ENCODE results near the gene ZSCAN10. TPM values are rescaled to one million over a fixed set of nuclear protein-coding genes. Genes with fewer than 3 reads are reported as not detected.

The ZSCAN10 gene
- polyA plus RNA-seq, 1 donor (not counting 4 experiments of a cell fraction or from before 2014, with no cell fraction given): not detected

- Histone ChIP-seq H3K9me1 (ENCODE audit: control insufficient read depth, extremely low read depth, insufficient read depth, low read length) (no peaks in the 10 kb centered on the region), H3K4me3 (ENCODE audit: control insufficient read depth in 2 of 3, extremely low read depth in 1 of 3, insufficient read depth in 2 of 3, low read depth in 1 of 3, low read length in 3 of 3) (no peak overlapping the region), H3K79me2 (ENCODE audit: control insufficient read depth, insufficient read depth, low read length) (peaks cover 21% of the 10 kb centered on the region), H2AFZ (ENCODE audit: control insufficient read depth, low read length) (no peak overlapping the region), H3K27ac (ENCODE audit: control insufficient read depth, insufficient read depth, low read length) (no peak overlapping the region), H3K27me3 (ENCODE audit: control insufficient read depth, extremely low read depth, insufficient read depth, low read length) (no peaks in the 10 kb centered on the region), H3K36me3 (ENCODE audit: control insufficient read depth in 2 of 2, extremely low read depth in 1 of 2, insufficient read depth in 2 of 2, low read length in 2 of 2) (peaks cover 0 to 16% of the 10 kb centered on the region in 2 experiments), H3K9me3 (ENCODE audit: control insufficient read depth, low read depth, low read length) (no peaks in the 10 kb centered on the region), H4K20me1 (ENCODE audit: control insufficient read depth, extremely low read depth, insufficient read depth, low read length) (no peaks in the 10 kb centered on the region), H3K4me2 (ENCODE audit: control insufficient read depth, extremely low read depth, insufficient read depth, low read depth, low read length) (no peak overlapping the region), H3K9ac (ENCODE audit: control insufficient read depth, extremely low read depth, insufficient read depth, low read length) (no peak overlapping the region), H3K4me1 (ENCODE audit: control insufficient read depth, extremely low read depth, insufficient read depth, low read length) (peaks cover 15% of the 10 kb centered on the region)
- FAIRE-seq (no peak), DNase-seq (ENCODE audit: low read depth, low spot score) (no peak)
- TF ChIP-seq CTCF (optimal IDR thresholded peaks at IDR 0.05 in 1 of 3, IDR thresholded peaks at IDR 0.05 in 1 of 3, conservative IDR thresholded peaks at IDR 0.05 in 1 of 3; ENCODE audit: extremely low read depth in 1 of 3, insufficient read depth in 2 of 3, low read length in 3 of 3) (no peak), EZH2 (IDR thresholded peaks at IDR 0.05; ENCODE audit: low read length) (no peak)
- dilution Hi-C loops (cut with MboI; ENCODE audit: extremely low pct_ligation_motif_present, low sequenced_read_pairs): no loop called here
Measured at GRCh38 chr16:3115003-3115402, 15.9 kb upstream of the ZSCAN10 start.

DNA sequence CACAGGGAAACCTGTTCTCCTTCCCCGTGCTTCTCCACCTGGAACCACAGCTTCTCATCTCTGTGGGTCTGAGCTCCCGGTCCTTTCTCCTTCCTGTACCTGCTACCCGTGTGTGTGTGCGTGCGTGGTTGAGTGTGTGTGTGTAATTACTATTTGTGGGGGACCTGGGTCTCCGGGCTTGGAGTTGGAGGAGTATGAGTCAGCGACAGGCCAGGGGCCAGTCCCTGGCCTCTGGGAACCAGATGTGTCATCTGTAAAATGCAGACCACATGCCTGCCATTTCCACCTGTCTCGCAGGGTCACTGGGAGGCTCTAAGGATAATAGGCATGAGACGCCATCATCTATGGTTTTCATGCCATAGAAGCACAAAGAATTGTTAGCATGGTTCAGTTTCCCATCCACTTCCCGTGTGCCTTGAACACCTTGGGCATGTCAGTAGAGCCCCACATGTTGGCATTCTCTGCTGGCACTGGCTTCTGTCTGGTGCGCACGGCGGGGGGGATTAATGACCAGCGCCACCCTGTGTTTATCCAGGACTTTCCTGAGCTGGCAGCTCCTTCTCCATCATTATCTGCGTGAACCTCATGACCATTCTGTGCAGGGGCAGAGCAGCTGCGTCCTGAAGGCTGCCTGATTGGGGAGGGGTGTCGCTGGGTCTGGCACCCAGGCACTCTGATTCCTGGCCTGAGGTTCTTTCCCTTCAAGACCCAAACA, 14.8 kb upstream of the ZSCAN10 start:
- H3K4me2 ChIP-seq (ENCODE audit: control insufficient read depth, extremely low read depth, insufficient read depth, low read depth, low read length): peak overlapping the region; percentile 70
- peaks cover 0 to 10% of the 10 kb centered on the region in 2 experiments for H3K36me3 ChIP-seq (ENCODE audit: control insufficient read depth in 2 of 2, extremely low read depth in 1 of 2, insufficient read depth in 2 of 2, low read length in 2 of 2)
- H3K4me1 ChIP-seq (ENCODE audit: control insufficient read depth, extremely low read depth, insufficient read depth, low read length): peaks cover 15% of the 10 kb centered on the region
- H3K9ac ChIP-seq (ENCODE audit: control insufficient read depth, extremely low read depth, insufficient read depth, low read length): peak overlapping the region; percentile 76
- no peaks in the 10 kb centered on the region for H4K20me1 ChIP-seq (ENCODE audit: control insufficient read depth, extremely low read depth, insufficient read depth, low read length)
- H3K27me3 ChIP-seq (ENCODE audit: control insufficient read depth, extremely low read depth, insufficient read depth, low read length): no peaks in the 10 kb centered on the region
- no peak overlapping the region for H3K27ac ChIP-seq (ENCODE audit: control insufficient read depth, insufficient read depth, low read length)
- peaks cover 21% of the 10 kb centered on the region for H3K79me2 ChIP-seq (ENCODE audit: control insufficient read depth, insufficient read depth, low read length)
- FAIRE-seq (no peak), DNase-seq (ENCODE audit: low read depth, low spot score) (no peak)
- no peak for TF ChIP-seq EZH2 (IDR thresholded peaks at IDR 0.05; ENCODE audit: low read length)
- peak in 1 of 3 experiments; percentile 17 for TF ChIP-seq CTCF (optimal IDR thresholded peaks at IDR 0.05 in 1 of 3, IDR thresholded peaks at IDR 0.05 in 1 of 3, conservative IDR thresholded peaks at IDR 0.05 in 1 of 3; ENCODE audit: extremely low read depth in 1 of 3, insufficient read depth in 2 of 3, low read length in 3 of 3)
- H3K9me1 ChIP-seq (ENCODE audit: control insufficient read depth, extremely low read depth, insufficient read depth, low read length): no peaks in the 10 kb centered on the region
- peak overlapping the region; percentile 69 to 88 (median 82) for H3K4me3 ChIP-seq (ENCODE audit: control insufficient read depth in 2 of 3, extremely low read depth in 1 of 3, insufficient read depth in 2 of 3, low read depth in 1 of 3, low read length in 3 of 3)
- dilution Hi-C loops (cut with MboI; ENCODE audit: extremely low pct_ligation_motif_present, low sequenced_read_pairs): no loop called here
- H2AFZ ChIP-seq (ENCODE audit: control insufficient read depth, low read length): no peak overlapping the region
- H3K9me3 ChIP-seq (ENCODE audit: control insufficient read depth, low read depth, low read length): no peaks in the 10 kb centered on the region

Measured in keratinocyte (primary cell).